ENCODE measurements around the gene ALS2CL.

ALS2CL gene

GRCh38 chr3:46628901-46629369, 64.5 kb downstream of the ALS2CL start:
- DNase-seq, result no peak

DNA sequence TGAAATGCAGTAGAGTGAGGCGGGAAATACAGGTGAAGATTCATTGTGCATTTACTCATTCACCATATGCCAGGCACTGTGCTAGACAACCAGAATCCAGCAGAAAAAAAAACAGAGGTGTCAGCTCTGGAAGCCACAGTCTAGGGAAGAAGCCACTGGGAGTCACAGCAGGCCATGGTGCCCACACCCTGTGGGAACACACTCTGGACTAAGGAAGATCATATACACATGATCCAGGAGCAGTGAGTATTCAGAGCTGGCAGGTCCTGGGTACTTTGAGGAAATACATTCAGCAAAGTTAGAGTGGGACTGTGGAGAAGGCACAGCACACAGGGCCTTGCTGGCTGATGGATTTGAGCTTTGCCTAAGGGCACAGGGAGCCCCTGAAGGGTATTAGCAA, 66.4 kb downstream of the ALS2CL start:
- DNase-seq, result no peak

GRCh38 chr3:46626039-46626438, 67.4 kb downstream of the ALS2CL start:
- DNase-seq, result no peak

GRCh38 chr3:46624975-46625490, 68.4 kb downstream of the ALS2CL start:
- DNase-seq, result no peak

GRCh38 chr3:46624533-46624932, 68.9 kb downstream of the ALS2CL start:
- no peak for DNase-seq

GRCh38 chr3:46619845-46620778, 73.4 kb downstream of the ALS2CL start:
- no peak for DNase-seq

Measured in inflammatory macrophage treated with lipopolysaccharide for 4 hours (primary cell).